Activated CD8-positive, alpha-beta T cell treated with anti-CD3 and anti-CD28 coated beads for 36 hours (primary cell): ENCODE data around the gene GABRR3. TPM values are rescaled to one million over a fixed set of nuclear protein-coding genes. Genes with fewer than 3 reads are reported as not detected.

Source experiments
- ATAC-seq: fragments of 200-7000 bp; cut with Tn5 transposase; one replicate; pipeline ENCODE4 v1.10.0; 2021; ENCODE audit warnings: mild to moderate bottlenecking, moderate library complexity
- CTCF ChIA-PET: fragments of 350-600 bp; sonication (Branson Sonifier 250); formaldehyde crosslinking; loops from one replicate; lab custom pipeline; 2021; ENCODE audit warnings: antibody characterized with exemption; lab: Charles Lee
- POLR2A ChIA-PET: fragments of 350-600 bp; sonication (Branson Sonifier 250); formaldehyde crosslinking; loops from one replicate; lab custom pipeline; 2021; ENCODE audit warnings: antibody characterized with exemption; lab: Charles Lee
- DNase-seq: peaks from one replicate; pipeline ENCODE4 v3.0.0-alpha.2; 2020
- H3K27ac Mint-ChIP-seq: one replicate; pipeline ENCODE4 v1.8.0; 2021; ENCODE audit warnings: mild to moderate bottlenecking, mixed read lengths
- H3K27me3 Mint-ChIP-seq: one replicate; pipeline ENCODE4 v1.8.0; 2021; ENCODE audit warnings: mixed read lengths
- H3K36me3 Mint-ChIP-seq: one replicate; pipeline ENCODE4 v1.8.0; 2021; ENCODE audit warnings: low read depth, mixed read lengths
- H3K4me1 Mint-ChIP-seq: one replicate; pipeline ENCODE4 v1.8.0; 2021; ENCODE audit warnings: low read depth, mixed read lengths
- H3K4me3 Mint-ChIP-seq: one replicate; pipeline ENCODE4 v1.8.0; 2021; ENCODE audit warnings: mild to moderate bottlenecking, moderate library complexity, mixed read lengths
- H3K9me3 Mint-ChIP-seq: one replicate; pipeline ENCODE4 v1.8.0; 2021; ENCODE audit warnings: mixed read lengths
- intact Hi-C: fragments of 100-400 bp; cut with micrococcal nuclease; formaldehyde crosslinking; loops from one replicate; pipeline ENCODE4 v1.10.0; 2022
- total RNA-seq, 2 experiments: library from RNA; stranded (reverse); gene quantifications; one replicate each; pipeline ENCODE4 v1.2.3, GENCODE V29; 2021
- TF ChIP-seq, protein P1 (sequence below): fragments of 200-600 bp; IDR thresholded peaks from one replicate; pipeline ENCODE4 v1.8.0; 2022; ENCODE audit warnings: antibody characterized with exemption, mild to moderate bottlenecking

The GABRR3 gene
- total RNA-seq, 2 experiments from 2014 or later, result not detected

DNA sequence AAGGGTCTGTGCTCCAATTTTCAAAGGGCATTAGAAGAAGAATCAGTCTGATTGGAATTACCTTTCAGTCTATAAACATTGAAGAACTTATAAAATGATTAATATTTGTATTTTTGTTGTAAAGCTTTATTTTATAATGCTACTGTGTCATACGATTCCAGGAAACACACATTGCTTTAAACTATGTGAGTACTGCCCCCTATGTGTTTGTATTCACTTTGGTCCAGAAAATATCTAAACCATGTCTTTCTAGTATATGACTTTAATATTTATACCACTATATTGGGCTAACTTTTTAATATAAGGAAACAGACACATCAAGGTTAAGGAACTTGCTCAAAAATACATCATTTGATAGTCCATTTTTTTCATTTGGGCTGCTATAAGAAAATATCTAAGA, 59.6 kb downstream of the GABRR3 start:
- DNase-seq (no peak), ATAC-seq (no peak)
- no peaks in the 10 kb centered on the region for H3K27me3 Mint-ChIP-seq
- H3K36me3 Mint-ChIP-seq, result peaks cover 8% of the 10 kb centered on the region
- ChIA-PET CTCF (interaction anchor here (1.1 to 1.6 kb wide), 4 partner anchors 8 to 154 kb away, joined by 3 to 7 read pairs (median 5); partner anchors contain the start of gene CRYBG3), POLR2A (no interaction called here)
- H3K9me3 Mint-ChIP-seq, result no peaks in the 10 kb centered on the region
- H3K27ac Mint-ChIP-seq, result no peak overlapping the region
- TF ChIP-seq, protein P1, sequence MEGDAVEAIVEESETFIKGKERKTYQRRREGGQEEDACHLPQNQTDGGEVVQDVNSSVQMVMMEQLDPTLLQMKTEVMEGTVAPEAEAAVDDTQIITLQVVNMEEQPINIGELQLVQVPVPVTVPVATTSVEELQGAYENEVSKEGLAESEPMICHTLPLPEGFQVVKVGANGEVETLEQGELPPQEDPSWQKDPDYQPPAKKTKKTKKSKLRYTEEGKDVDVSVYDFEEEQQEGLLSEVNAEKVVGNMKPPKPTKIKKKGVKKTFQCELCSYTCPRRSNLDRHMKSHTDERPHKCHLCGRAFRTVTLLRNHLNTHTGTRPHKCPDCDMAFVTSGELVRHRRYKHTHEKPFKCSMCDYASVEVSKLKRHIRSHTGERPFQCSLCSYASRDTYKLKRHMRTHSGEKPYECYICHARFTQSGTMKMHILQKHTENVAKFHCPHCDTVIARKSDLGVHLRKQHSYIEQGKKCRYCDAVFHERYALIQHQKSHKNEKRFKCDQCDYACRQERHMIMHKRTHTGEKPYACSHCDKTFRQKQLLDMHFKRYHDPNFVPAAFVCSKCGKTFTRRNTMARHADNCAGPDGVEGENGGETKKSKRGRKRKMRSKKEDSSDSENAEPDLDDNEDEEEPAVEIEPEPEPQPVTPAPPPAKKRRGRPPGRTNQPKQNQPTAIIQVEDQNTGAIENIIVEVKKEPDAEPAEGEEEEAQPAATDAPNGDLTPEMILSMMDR, result peak; percentile 34
- H3K4me3 Mint-ChIP-seq, result no peak overlapping the region
- H3K4me1 Mint-ChIP-seq, result peaks cover 21% of the 10 kb centered on the region
- intact Hi-C loops, result no loop called here

- TF ChIP-seq, protein P1, result no peak
- DNase-seq (no peak), ATAC-seq (no peak)
- Mint-ChIP-seq H3K4me1 (peaks cover 25% of the 10 kb centered on the region), H3K36me3 (peaks cover 8% of the 10 kb centered on the region), H3K27ac (no peak overlapping the region), H3K27me3 (no peaks in the 10 kb centered on the region), H3K4me3 (no peak overlapping the region), H3K9me3 (no peaks in the 10 kb centered on the region)
- intact Hi-C loops, result loop anchor here (5.0 kb wide), 1 partner anchor 47 kb away; no protein-coding TSS in a partner anchor
- ChIA-PET CTCF (interaction anchor here (0.7 to 1.6 kb wide), 5 partner anchors 9 to 154 kb away, joined by 3 to 7 read pairs (median 5); partner anchors contain the start of gene CRYBG3), POLR2A (no interaction called here)
Measured at GRCh38 chr3:97974996-97975395, 60.1 kb downstream of the GABRR3 start.

GRCh38 chr3:97972976-97973375, 62.1 kb downstream of the GABRR3 start:
- Mint-ChIP-seq H3K36me3 (peaks cover 10% of the 10 kb centered on the region), H3K4me1 (peaks cover 43% of the 10 kb centered on the region), H3K27ac (peak overlapping the region; percentile 78), H3K27me3 (no peaks in the 10 kb centered on the region), H3K4me3 (peak overlapping the region; percentile 72), H3K9me3 (no peaks in the 10 kb centered on the region)
- ATAC-seq (no peak), DNase-seq (no peak)
- TF ChIP-seq, protein P1, result no peak
- intact Hi-C loops, result loop anchor here (5.0 kb wide), 1 partner anchor 49 kb away; no protein-coding TSS in a partner anchor
- CTCF ChIA-PET, result no interaction called here
- POLR2A ChIA-PET, result no interaction called here

GRCh38 chr3:97971679-97972567, 63.2 kb downstream of the GABRR3 start, which contains the start of gene RIOX2:
Gene RIOX2, minus strand, starts transcription at chr3:97972431. Its CDS starts 4,838 bp downstream, at chr3:97967593.
- no peaks in the 10 kb centered on the region for H3K9me3 Mint-ChIP-seq
- ATAC-seq (peak; percentile 90), DNase-seq (peak; percentile 89)
- TF ChIP-seq, protein P1, result no peak
- H3K27me3 Mint-ChIP-seq, result no peaks in the 10 kb centered on the region
- peak within 1 kb of the TSS; percentile 96 for H3K27ac Mint-ChIP-seq
- peak within 1 kb of the TSS; percentile 89 for H3K4me3 Mint-ChIP-seq
- CTCF ChIA-PET, result interaction anchor here (0.8 to 5.8 kb wide), 7 partner anchors 10 to 156 kb away, joined by 3 to 44 read pairs (median 3); partner anchors contain the start of gene CRYBG3
- intact Hi-C loops, result loop anchor here (5.0 kb wide), 1 partner anchor 50 kb away; no protein-coding TSS in a partner anchor
- peaks cover 53% of the 10 kb centered on the region for H3K4me1 Mint-ChIP-seq
- POLR2A ChIA-PET, result interaction anchor here (0.9 to 1.2 kb wide), 2 partner anchors 16 to 151 kb away, joined by 3 to 5 read pairs; partner anchors contain the start of gene CRYBG3
- H3K36me3 Mint-ChIP-seq, result peaks cover 16% of the 10 kb centered on the region
